ENCODE data around the gene ARHGAP20.

- TF ChIP-seq, protein P1, sequence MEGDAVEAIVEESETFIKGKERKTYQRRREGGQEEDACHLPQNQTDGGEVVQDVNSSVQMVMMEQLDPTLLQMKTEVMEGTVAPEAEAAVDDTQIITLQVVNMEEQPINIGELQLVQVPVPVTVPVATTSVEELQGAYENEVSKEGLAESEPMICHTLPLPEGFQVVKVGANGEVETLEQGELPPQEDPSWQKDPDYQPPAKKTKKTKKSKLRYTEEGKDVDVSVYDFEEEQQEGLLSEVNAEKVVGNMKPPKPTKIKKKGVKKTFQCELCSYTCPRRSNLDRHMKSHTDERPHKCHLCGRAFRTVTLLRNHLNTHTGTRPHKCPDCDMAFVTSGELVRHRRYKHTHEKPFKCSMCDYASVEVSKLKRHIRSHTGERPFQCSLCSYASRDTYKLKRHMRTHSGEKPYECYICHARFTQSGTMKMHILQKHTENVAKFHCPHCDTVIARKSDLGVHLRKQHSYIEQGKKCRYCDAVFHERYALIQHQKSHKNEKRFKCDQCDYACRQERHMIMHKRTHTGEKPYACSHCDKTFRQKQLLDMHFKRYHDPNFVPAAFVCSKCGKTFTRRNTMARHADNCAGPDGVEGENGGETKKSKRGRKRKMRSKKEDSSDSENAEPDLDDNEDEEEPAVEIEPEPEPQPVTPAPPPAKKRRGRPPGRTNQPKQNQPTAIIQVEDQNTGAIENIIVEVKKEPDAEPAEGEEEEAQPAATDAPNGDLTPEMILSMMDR (conservative IDR thresholded peaks at IDR 0.05; ENCODE audit: low read length): no peak
- no peak for TF ChIP-seq EZH2phosphoT487 (IDR thresholded peaks at IDR 0.05; ENCODE audit: borderline replicate concordance, low read depth, low read length)
These were observed 181.1 kb downstream of the ARHGAP20 start for GRCh38 chr11:110530900-110531741.
